GM19395 (cell line): ENCODE measurements around the gene TMIGD2.

Source experiments
- ATAC-seq: cut with Tn5 transposase; IDR thresholded peaks from one replicate; pipeline ENCODE4 v1.9.1; 2021; ENCODE audit warnings: mild to moderate bottlenecking, moderate library complexity; ENCODE audit not compliant: unreplicated experiment

Gene TMIGD2

GRCh38 chr19:4326837-4327251, 24.7 kb upstream of the TMIGD2 start:
- ATAC-seq, result no peak

GRCh38 chr19:4326215-4326836, 24.1 kb upstream of the TMIGD2 start:
- no peak for ATAC-seq

DNA sequence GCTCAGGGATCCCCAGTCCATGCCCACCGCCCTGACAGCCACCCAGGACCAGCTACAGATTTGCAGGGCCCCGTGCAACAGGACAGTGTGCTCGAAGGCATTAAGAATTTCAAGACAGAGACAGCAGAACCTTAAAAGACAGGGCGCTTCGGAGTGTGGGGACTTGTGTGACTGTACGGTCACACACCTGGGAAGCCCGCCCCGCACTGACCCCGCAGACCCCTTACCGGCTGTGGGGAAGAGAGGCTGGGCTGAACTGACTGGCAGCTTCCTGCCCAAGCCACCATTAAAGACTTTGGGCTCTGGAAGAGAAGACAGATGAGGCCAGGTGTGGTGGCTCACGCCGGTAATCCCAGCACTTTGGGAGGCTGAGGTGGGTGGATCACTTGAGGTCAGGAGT, 22.0 kb upstream of the TMIGD2 start:
- no peak for ATAC-seq

- no peak for ATAC-seq
These were observed 21.5 kb upstream of the TMIGD2 start for GRCh38 chr19:4323692-4324091.

- ATAC-seq, result no peak
These were observed 20.9 kb upstream of the TMIGD2 start for GRCh38 chr19:4322942-4323665.

- ATAC-seq, result no peak
These were observed 18.2 kb upstream of the TMIGD2 start for GRCh38 chr19:4320419-4320818.

DNA sequence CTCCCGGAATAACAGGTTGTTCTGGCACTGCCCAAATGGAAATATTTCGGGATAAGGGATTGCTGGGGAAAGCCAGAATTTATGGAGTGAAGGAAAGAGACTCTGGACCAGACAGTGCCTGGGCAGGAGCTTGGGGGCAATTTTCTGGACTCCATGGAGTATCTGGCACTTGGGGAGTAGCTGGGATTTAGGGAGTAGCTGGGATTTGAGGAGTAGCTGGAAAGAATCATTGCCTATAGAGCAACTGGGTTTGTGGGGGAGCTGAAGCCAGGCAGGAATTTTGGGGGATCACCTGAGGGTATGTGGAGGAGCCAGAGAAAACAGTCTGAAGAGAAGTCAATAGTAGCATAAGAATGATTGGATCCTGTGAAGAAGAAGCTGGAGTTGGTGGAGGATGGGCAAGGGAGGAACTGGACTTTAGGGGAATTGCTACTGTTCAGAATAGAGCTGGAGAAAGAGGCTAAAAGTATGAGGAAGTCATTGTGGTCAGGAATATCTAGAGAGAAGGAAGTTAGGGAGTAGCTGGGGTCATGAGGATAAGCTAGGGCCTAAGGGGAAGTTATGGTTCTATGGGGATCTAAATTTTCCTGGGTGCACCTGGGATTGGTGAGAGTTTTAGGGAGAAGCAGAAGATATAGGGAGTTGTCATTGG, 17.0 kb upstream of the TMIGD2 start:
- no peak for ATAC-seq

GRCh38 chr19:4318460-4318859, 16.3 kb upstream of the TMIGD2 start:
- no peak for ATAC-seq

GRCh38 chr19:4316956-4317355, 14.8 kb upstream of the TMIGD2 start:
- no peak for ATAC-seq

DNA sequence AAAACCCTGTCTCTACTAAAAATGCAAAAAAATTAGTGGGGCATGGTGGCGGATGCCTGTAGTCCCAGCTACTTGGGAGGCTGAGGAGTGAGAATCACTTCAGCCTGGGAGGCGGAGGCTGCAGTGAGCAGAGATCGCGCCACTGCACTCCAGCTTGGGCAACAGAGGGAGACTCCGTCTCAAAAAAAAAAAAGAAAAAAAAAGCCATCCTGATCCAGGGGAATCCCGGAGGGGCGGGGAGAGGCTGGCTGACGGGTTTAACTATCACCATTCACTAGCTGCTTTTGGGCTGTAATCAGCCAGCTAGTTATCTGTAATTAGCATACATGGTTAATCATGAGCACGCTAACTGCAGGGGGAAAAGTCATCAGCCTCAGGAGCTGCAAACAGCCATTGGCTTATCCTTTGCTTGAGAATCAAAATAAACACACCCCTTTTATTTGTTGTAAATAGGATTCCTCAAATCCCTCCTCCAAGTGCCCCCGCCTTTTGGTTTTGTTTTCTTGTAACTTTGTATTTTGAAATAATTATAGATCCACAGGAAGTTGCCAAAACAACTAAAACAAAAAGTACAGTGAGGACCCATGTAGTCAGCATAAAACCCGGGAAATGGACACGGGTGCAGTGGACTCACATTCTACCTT, 11.8 kb upstream of the TMIGD2 start:
- no peak for ATAC-seq

- no peak for ATAC-seq
These were observed 8.3 kb upstream of the TMIGD2 start for GRCh38 chr19:4310247-4311121.

DNA sequence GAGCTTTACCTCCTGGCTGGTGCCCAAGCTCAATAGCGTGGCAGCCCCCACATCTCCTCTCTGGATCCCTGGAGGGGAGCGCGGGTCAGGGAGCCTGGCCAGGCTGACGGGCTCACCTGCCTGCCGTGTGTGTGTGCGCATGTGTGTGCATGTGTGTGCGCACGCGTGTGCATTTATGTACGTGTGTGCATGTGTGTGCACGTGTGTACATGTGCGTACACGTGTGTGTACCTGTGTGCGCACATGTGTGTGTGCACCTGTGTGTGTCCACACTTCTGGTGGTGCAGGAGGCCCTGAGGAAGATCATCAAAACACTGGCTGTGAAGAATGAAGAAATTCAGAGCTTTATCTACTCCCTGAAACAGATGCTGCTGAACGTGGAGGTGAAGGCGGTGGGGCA, 3.5 kb upstream of the TMIGD2 start:
- no peak for ATAC-seq

DNA sequence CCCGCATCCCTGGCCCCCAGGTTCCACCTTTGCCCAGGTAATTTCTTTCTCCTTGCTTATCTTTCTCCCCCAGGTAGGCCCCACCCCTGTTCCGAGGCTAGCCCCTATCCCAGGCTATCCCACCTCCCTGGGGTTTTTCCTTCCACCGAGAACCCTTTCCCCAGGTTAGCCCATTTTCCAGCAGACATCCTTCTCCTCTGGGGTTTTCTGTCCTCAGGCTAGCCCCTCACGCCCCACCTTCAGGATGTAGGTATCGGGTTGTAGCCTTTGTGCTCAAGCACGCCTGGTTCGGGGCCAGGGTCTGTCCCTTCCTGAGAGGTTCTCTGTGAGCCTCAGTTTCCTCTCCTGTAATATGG, 3.0 kb upstream of the TMIGD2 start:
- ATAC-seq, result no peak

GRCh38 chr19:4304538-4305256, 2.5 kb upstream of the TMIGD2 start, which contains the start of gene FSD1:
TSS of gene FSD1 (plus strand) at chr19:4304598. CDS start at chr19:4304747, 149 bp downstream.
- no peak for ATAC-seq

DNA sequence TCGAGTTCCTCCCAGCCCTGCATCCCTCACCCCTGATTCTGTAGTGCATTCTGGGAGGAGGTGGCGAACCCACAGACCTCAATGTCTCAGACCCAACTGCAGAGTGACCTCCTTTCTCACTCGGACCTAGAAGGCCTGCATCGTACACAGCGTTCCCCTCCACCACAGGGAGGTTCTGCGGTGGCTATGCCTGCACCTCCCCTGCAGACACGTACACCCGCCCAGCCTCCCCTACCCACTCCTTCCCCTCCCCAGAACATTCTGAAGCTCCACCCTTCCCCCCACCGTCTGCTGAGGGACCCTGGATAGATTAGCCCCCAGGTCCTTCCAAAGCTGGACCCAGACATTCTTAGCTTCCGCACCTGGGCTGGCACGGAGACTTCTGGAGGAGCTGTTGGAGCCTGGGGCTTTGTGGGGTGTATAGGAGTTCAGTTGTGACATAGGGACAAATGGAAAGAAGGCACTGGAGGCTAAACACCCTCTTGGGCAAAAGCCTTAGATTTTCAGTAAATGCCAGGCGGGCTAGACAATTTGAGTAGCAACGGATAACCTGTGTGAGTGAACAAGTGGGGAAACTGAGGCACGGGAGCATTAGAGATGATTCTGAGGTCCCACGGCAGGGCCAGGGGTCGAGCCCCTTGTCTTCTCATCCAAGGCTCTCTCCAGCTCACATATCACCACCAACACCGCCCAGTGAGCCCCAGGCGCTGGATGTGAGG, 1.8 kb upstream of the TMIGD2 start:
- ATAC-seq, result no peak

GRCh38 chr19:4301590-4302242, 473 bp downstream of the TMIGD2 start:
- ATAC-seq, result no peak

GRCh38 chr19:4300589-4300988, 1.6 kb downstream of the TMIGD2 start:
- no peak for ATAC-seq

- no peak for ATAC-seq
These were observed 3.2 kb downstream of the TMIGD2 start for GRCh38 chr19:4298810-4299550.
